Mucosa of rectum (tissue), 2 donors: ENCODE measurements around the gene MYOM1.

ENCODE experiments used
- H3K27ac ChIP-seq, 2 donors: one replicate each; pipeline ENCODE4 v1.7.0; 2013; ENCODE audit warnings: inconsistent platforms in 2 of 2, low read depth in 2 of 2, low read length in 2 of 2
- H3K27me3 ChIP-seq, 2 donors: one replicate each; pipeline ENCODE4 v1.7.0; 2013; ENCODE audit warnings: low read length in 2 of 2; ENCODE audit not compliant: control insufficient read depth in 2 of 2, insufficient read depth in 2 of 2
- H3K36me3 ChIP-seq, 2 donors: one replicate each; pipeline ENCODE4 v1.7.0; 2013; ENCODE audit warnings: low read length in 2 of 2; ENCODE audit not compliant: control insufficient read depth in 2 of 2, insufficient read depth in 2 of 2
- H3K4me1 ChIP-seq, 2 donors: one replicate each; pipeline ENCODE4 v1.7.0; 2013; ENCODE audit warnings: low read length in 2 of 2, mild to moderate bottlenecking in 1 of 2; ENCODE audit not compliant: control insufficient read depth in 2 of 2, insufficient read depth in 2 of 2
- H3K4me3 ChIP-seq, 2 donors: one replicate each; pipeline ENCODE4 v1.7.0; 2013; ENCODE audit warnings: low read length in 2 of 2
- H3K9ac ChIP-seq, 2 donors: one replicate each; pipeline ENCODE4 v1.7.0; 2013; ENCODE audit warnings: low read length in 2 of 2, low read depth in 1 of 2, mild to moderate bottlenecking in 1 of 2
- H3K9me3 ChIP-seq, 2 donors: one replicate each; pipeline ENCODE4 v1.7.0; 2013; ENCODE audit warnings: low read length in 2 of 2; ENCODE audit not compliant: control insufficient read depth in 2 of 2
- donor health status: healthy.
- donor health status: Normal muscosa, but diverticular disease.

The MYOM1 gene

DNA sequence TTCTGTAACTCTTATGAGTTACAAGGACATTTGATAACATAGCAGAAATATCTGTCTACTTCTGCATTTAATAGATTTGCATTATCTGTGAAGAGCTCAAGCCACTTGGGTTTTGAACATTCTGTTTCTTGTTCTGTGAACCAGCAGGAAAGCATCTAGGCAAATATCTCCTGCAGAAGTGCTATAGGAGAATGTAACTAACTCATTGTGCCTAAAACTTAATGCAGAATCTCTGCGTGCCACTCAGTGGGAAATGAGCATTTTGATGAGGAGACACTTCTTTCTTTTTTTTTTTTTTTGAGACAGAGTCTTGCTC lies 63.5 kb downstream of the MYOM1 start:
- H3K27ac ChIP-seq, result no peak overlapping the region
- no peaks in the 10 kb centered on the region for H3K27me3 ChIP-seq
- no peak overlapping the region for H3K4me3 ChIP-seq
- no peaks in the 10 kb centered on the region for H3K36me3 ChIP-seq
- no peak overlapping the region for H3K9ac ChIP-seq
- peaks cover 2 to 4% of the 10 kb centered on the region in 2 donors for H3K4me1 ChIP-seq
- no peaks in the 10 kb centered on the region for H3K9me3 ChIP-seq

- no peak overlapping the region for H3K27ac ChIP-seq
Observed at GRCh38 chr18:3154214-3154613, 65.6 kb downstream of the MYOM1 start.

DNA sequence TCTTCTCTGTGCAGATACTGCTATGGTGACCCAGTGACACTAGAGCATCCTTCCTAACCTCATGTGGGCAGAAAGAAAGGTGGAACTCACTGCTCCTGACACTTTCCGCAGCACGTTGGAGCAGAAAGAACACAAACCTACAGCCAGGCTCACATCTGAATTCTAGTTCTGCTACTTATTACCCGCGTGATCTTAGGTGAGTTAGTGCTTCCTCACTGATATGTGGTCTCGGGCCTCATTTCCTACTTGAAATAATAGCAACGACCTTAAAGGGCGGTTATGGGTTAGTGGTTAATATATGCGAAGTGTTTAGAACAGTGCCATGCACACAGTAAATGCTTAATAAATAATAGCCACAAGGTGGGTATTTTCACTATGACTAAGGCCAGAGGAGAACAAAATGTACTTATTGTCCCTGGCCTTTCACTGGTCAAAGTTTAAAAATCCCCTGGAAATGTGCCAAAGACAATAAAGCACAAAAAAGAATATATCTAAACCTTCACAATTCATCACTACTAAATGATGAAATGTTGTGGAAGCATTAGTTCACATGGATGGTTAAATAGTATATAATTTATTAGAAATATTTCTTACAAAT lies 66.6 kb downstream of the MYOM1 start:
- Histone ChIP-seq H3K4me3 (no peak overlapping the region), H3K4me1 (peaks cover 2 to 4% of the 10 kb centered on the region in 2 donors), H3K9me3 (no peaks in the 10 kb centered on the region), H3K27ac (no peak overlapping the region), H3K9ac (no peak overlapping the region), H3K36me3 (no peaks in the 10 kb centered on the region), H3K27me3 (no peaks in the 10 kb centered on the region)

More at GRCh38 chr18:3154214-3154613, 65.6 kb downstream of the MYOM1 start:
- Histone ChIP-seq H3K4me1 (peaks cover 2 to 4% of the 10 kb centered on the region in 2 donors), H3K4me3 (no peak overlapping the region), H3K9me3 (no peaks in the 10 kb centered on the region), H3K27me3 (no peaks in the 10 kb centered on the region), H3K9ac (no peak overlapping the region), H3K36me3 (no peaks in the 10 kb centered on the region)

GRCh38 chr18:3152294-3152693 lies 67.5 kb downstream of the MYOM1 start:
- H3K9ac ChIP-seq, result no peak overlapping the region
- peaks cover 2 to 4% of the 10 kb centered on the region in 2 donors for H3K4me1 ChIP-seq
- H3K4me3 ChIP-seq, result no peak overlapping the region
- no peaks in the 10 kb centered on the region for H3K9me3 ChIP-seq
- no peak overlapping the region for H3K27ac ChIP-seq
- no peaks in the 10 kb centered on the region for H3K36me3 ChIP-seq
- H3K27me3 ChIP-seq, result no peaks in the 10 kb centered on the region

- Histone ChIP-seq H3K27me3 (no peaks in the 10 kb centered on the region), H3K4me1 (peaks cover 2 to 4% of the 10 kb centered on the region in 2 donors), H3K4me3 (peak overlapping the region; percentile 50 to 65), H3K9me3 (no peaks in the 10 kb centered on the region), H3K9ac (peak overlapping the region in 1 of 2 donors; percentile 49), H3K27ac (no peak overlapping the region), H3K36me3 (no peaks in the 10 kb centered on the region)
Observed at GRCh38 chr18:3151399-3152264, 68.1 kb downstream of the MYOM1 start.

GRCh38 chr18:3150688-3151087 lies 69.1 kb downstream of the MYOM1 start:
- Histone ChIP-seq H3K27ac (no peak overlapping the region), H3K4me3 (no peak overlapping the region), H3K27me3 (no peaks in the 10 kb centered on the region), H3K9me3 (no peaks in the 10 kb centered on the region), H3K4me1 (peaks cover 2 to 4% of the 10 kb centered on the region in 2 donors), H3K36me3 (no peaks in the 10 kb centered on the region), H3K9ac (no peak overlapping the region)

DNA sequence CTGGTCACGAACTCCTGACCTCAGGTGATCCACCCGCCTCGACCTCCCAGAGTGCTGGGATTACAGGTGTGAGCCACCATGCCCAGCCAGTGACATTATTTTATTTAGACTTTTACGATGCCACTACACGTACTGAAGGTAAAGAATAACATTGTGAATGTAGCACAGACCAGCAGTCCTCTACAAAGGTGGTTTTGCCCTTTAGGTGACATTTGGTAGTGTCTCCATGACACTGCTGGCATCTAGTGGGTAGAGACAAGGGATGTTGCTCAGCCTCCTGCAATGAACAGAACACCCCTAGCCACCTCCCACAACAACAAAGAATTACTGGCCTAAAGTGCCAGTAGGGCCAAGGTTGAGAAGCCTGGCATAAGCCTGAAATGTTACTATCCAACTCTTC lies 69.5 kb downstream of the MYOM1 start:
- no peaks in the 10 kb centered on the region for H3K9me3 ChIP-seq
- H3K36me3 ChIP-seq, result no peaks in the 10 kb centered on the region
- H3K4me3 ChIP-seq, result no peak overlapping the region
- peaks cover 2 to 4% of the 10 kb centered on the region in 2 donors for H3K4me1 ChIP-seq
- no peaks in the 10 kb centered on the region for H3K27me3 ChIP-seq
- H3K27ac ChIP-seq, result no peak overlapping the region
- no peak overlapping the region for H3K9ac ChIP-seq

DNA sequence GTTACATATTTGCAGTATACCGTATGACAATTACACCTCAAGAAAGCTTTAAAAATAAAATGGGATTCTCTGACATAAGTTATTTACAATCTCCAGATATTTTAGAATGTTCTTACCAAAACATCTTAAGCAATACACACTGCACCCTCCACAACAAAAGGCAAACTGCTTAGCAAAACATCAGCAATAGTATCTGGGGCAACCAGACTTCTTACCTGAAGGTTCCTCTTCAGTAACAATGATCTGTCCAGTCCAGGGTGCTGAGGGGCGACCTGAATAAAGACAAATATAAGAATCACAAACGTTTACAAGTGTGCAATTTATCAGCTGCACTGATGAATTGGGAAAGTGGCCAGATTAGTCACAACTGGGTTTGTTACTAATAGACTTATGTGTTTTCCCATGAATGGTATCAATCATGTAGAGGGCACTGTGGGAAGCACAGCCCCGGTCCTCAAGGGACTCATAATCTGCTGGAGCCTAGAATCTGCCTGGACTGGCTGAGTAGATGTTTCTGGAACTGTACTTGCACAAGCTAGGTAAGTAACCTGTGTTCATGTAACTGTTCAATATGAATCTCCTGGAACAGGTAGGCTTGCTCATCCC lies 70.7 kb downstream of the MYOM1 start:
- H3K4me1 ChIP-seq, result peaks cover 2 to 4% of the 10 kb centered on the region in 2 donors
- no peak overlapping the region for H3K27ac ChIP-seq
- H3K27me3 ChIP-seq, result no peaks in the 10 kb centered on the region
- no peaks in the 10 kb centered on the region for H3K9me3 ChIP-seq
- no peaks in the 10 kb centered on the region for H3K36me3 ChIP-seq
- no peak overlapping the region for H3K9ac ChIP-seq
- no peak overlapping the region for H3K4me3 ChIP-seq

DNA sequence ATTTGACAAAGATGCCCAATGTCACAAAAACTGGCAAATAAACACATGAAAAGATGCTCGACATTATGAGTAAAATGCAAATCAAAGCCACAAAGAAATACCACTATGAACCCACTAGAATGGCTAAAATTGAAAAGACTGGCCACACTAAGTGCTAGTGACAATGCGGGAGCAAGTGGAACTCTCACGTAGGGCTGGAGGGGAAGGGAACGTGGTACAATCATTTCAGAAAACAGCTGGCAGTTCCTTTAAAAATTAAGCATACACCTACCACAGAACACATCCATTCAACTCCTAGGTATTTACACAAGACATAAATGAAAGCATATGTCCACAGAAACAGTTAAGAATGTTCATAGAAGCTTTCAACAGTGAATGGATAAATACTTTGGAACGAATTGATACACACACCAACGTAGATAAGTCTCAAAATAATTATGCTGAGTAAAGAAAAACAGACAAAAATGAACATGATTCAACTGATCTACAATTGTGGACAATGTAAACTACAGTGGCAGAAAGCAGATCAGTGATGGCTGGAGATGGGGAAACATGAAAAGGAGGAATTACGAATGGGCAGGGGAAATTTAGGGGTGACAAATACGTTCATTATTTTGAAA lies 71.7 kb downstream of the MYOM1 start:
- H3K9ac ChIP-seq, result no peak overlapping the region
- no peaks in the 10 kb centered on the region for H3K36me3 ChIP-seq
- H3K4me1 ChIP-seq, result peaks cover 2 to 4% of the 10 kb centered on the region in 2 donors
- H3K27ac ChIP-seq, result no peak overlapping the region
- no peaks in the 10 kb centered on the region for H3K27me3 ChIP-seq
- H3K4me3 ChIP-seq, result no peak overlapping the region
- H3K9me3 ChIP-seq, result no peaks in the 10 kb centered on the region
